Smooth muscle cell (in vitro differentiated cells): ENCODE data around the gene CCDC92. TPM values are rescaled to one million over a fixed set of nuclear protein-coding genes. Genes with fewer than 3 reads are reported as not detected.

Experiments used
- DNase-seq: peaks from one replicate; lab custom pipeline; 2025; ENCODE audit not compliant: unreplicated experiment; lab: John Stamatoyannopoulos, UW
- H2AFZ ChIP-seq: fragments of 200-600 bp; sonication (generic); 2 replicates; pipeline ENCODE4 v1.6.0; 2016; ENCODE audit warnings: antibody characterized with exemption, low read depth, mild to moderate bottlenecking
- H3F3A ChIP-seq: fragments of 200-600 bp; sonication (generic); 2 replicates; pipeline ENCODE4 v1.6.0; 2017; ENCODE audit warnings: antibody characterized with exemption, low read depth
- H3K27ac ChIP-seq: fragments of 200-600 bp; sonication (generic); 2 replicates; pipeline ENCODE4 v1.5.1; 2016; ENCODE audit warnings: low read depth, mild to moderate bottlenecking
- H3K27me3 ChIP-seq: fragments of 200-600 bp; sonication (generic); 2 replicates; pipeline ENCODE4 v1.6.1; 2016; ENCODE audit warnings: low read depth, mild to moderate bottlenecking
- H3K36me3 ChIP-seq: fragments of 200-600 bp; sonication (generic); 2 replicates; pipeline ENCODE4 v1.5.1; 2016; ENCODE audit warnings: low read depth
- H3K4me1 ChIP-seq: fragments of 200-600 bp; sonication (generic); 2 replicates; pipeline ENCODE4 v1.5.1; 2016; ENCODE audit warnings: low read depth
- H3K4me2 ChIP-seq: fragments of 200-600 bp; sonication (generic); 2 replicates; pipeline ENCODE4 v1.6.0; 2016; ENCODE audit warnings: mild to moderate bottlenecking
- H3K4me3 ChIP-seq: fragments of 200-600 bp; sonication (generic); 2 replicates; pipeline ENCODE4 v1.5.1; 2016; ENCODE audit warnings: mild to moderate bottlenecking
- H3K79me2 ChIP-seq: fragments of 200-600 bp; sonication (generic); 2 replicates; pipeline ENCODE4 v1.6.0; 2016; ENCODE audit warnings: low read depth, mild to moderate bottlenecking
- H3K9ac ChIP-seq: fragments of 200-600 bp; sonication (generic); 2 replicates; pipeline ENCODE4 v1.6.0; 2016; ENCODE audit warnings: low read depth
- H3K9me3 ChIP-seq: fragments of 200-600 bp; sonication (generic); replicated peaks from 2 replicates; pipeline ENCODE4 v1.5.1; 2016; ENCODE audit warnings: low read depth
- H4K20me1 ChIP-seq: fragments of 200-600 bp; sonication (generic); 2 replicates; pipeline ENCODE4 v1.6.0; 2016; ENCODE audit warnings: low read depth
- CTCF ChIP-seq: fragments of 200-600 bp; sonication (generic); IDR thresholded peaks from 2 replicates; pipeline ENCODE4 v1.5.1; 2017; ENCODE audit warnings: borderline replicate concordance, mild to moderate bottlenecking, antibody characterized with exemption; ENCODE audit not compliant: insufficient read depth, poor library complexity, severe bottlenecking
- WGBS: methylation state at CpG from one replicate; pipeline ENCODE4 v1.1.7; 2016; ENCODE audit warnings: low lambda C conversion rate; 5-methylcytosine and 5-hydroxymethylcytosine counted together
- polyA plus RNA-seq: library from polyadenylated mRNA; unstranded; fragments of >200 nt; fragmentation: Nextera tagmentation; extraction: Ambion mirVana; gene quantifications from 2 replicates; pipeline ENCODE4 v1.2.1, GENCODE V29; 2016
- total RNA-seq: library from RNA; depleted of rRNA; stranded (reverse); fragments of >200 nt; gene quantifications from 2 replicates; pipeline ENCODE4 v1.2.3, GENCODE V29; 2014

The CCDC92 gene
- total and polyA plus RNA-seq, 2 experiments from 2014 or later: 17.4 to 68.2 TPM

- no peak for DNase-seq
- H4K20me1 ChIP-seq: no peaks in the 10 kb centered on the region
Measured at GRCh38 chr12:124020514-124020949, 47.9 kb upstream of the CCDC92 start.

DNA sequence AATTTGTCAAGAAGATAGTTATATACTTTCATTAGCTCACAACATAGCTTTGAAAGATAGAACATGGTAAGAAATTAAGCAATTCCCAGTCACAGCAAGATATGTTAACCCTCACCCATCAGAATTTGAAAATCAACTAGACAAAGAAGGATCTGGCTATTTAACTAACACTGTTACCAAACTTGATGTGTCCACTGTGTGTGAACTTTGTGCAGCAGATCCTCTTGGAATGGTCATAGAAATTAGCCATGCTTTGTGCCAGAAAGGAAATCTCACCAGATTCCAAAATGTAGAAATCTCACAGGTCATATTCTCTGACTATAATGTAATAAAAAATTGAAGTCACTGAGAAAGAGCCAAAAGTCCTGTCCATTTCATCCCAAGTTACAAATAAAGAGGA, 46.5 kb upstream of the CCDC92 start:
- Histone ChIP-seq H3F3A (no peaks in the 10 kb centered on the region), H3K4me1 (no peaks in the 10 kb centered on the region), H3K4me3 (no peak overlapping the region), H4K20me1 (no peaks in the 10 kb centered on the region), H2AFZ (no peak overlapping the region), H3K36me3 (no peaks in the 10 kb centered on the region), H3K79me2 (no peaks in the 10 kb centered on the region), H3K9ac (no peak overlapping the region), H3K27me3 (no peaks in the 10 kb centered on the region), H3K4me2 (no peak overlapping the region), H3K27ac (no peak overlapping the region), H3K9me3 (no peaks in the 10 kb centered on the region)
- no peak for TF ChIP-seq CTCF
- no peak for DNase-seq

More at GRCh38 chr12:124020514-124020949, 47.9 kb upstream of the CCDC92 start:
- no peak for TF ChIP-seq CTCF
- Histone ChIP-seq H3K4me3 (no peak overlapping the region), H3K9ac (no peak overlapping the region), H3K36me3 (no peaks in the 10 kb centered on the region), H3K4me1 (no peaks in the 10 kb centered on the region), H3K27ac (peak overlapping the region; percentile 51), H3K79me2 (no peaks in the 10 kb centered on the region), H3K4me2 (peak overlapping the region; percentile 4), H3K27me3 (no peaks in the 10 kb centered on the region), H3K9me3 (no peaks in the 10 kb centered on the region), H2AFZ (no peak overlapping the region), H3F3A (no peaks in the 10 kb centered on the region)
- 66% methylated on average over 2 of the region's 2 CpGs for WGBS

DNA sequence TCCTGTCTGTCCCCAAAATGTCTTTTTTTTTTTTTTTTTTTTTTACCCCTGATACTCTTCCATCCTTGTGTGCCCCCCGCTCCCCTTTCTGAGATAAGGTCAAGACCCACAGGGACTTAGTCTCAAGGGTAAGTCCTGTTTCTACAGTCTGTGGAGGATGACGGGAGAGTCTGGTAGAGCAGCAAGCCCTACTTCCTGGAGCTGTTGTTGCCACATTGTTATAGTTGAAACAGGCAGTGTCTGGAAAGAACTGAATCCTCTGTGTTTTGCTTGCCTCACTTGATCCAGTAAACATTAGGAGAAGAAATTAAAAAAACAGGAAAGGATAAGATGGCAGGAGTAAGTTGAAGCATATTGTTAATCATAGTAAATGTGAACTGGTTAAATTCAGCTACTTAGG, 45.9 kb upstream of the CCDC92 start:
- H2AFZ ChIP-seq: no peak overlapping the region
- WGBS: 53% methylated on average over 2 of the region's 2 CpGs

More for the DNA sequence above, 45.9 kb upstream of the CCDC92 start:
- Histone ChIP-seq H3K4me1 (no peaks in the 10 kb centered on the region), H3K79me2 (no peaks in the 10 kb centered on the region), H3F3A (no peaks in the 10 kb centered on the region), H3K36me3 (no peaks in the 10 kb centered on the region), H3K27ac (no peak overlapping the region), H3K27me3 (no peaks in the 10 kb centered on the region), H3K9me3 (no peaks in the 10 kb centered on the region), H4K20me1 (no peaks in the 10 kb centered on the region), H3K9ac (no peak overlapping the region), H3K4me3 (no peak overlapping the region), H3K4me2 (no peak overlapping the region)
- TF ChIP-seq CTCF: no peak
- DNase-seq: no peak
